ENCODE measurements around the gene MAB21L4.

Gene MAB21L4

GRCh38 chr2:240920783-240921231, 24.9 kb upstream of the MAB21L4 start:
- no peak for DNase-seq (ENCODE audit: extremely low spot score)
- POLR2A ChIA-PET = no interaction called here
- no peak for TF ChIP-seq CTCF (IDR thresholded peaks at IDR 0.05; ENCODE audit: control extremely low read depth, extremely low read depth, low read depth, missing control alignments)
- CTCF ChIA-PET = interaction anchor here (0.6 to 1.0 kb wide), 2 partner anchors 9 to 566 kb away, joined by 3 read pairs; no protein-coding TSS in a partner anchor

- DNase-seq (ENCODE audit: extremely low spot score) = no peak
- POLR2A ChIA-PET = no interaction called here
- CTCF ChIA-PET = interaction anchor here (0.6 kb wide), 1 partner anchor 566 kb away, joined by 3 read pairs; no protein-coding TSS in a partner anchor
- TF ChIP-seq CTCF (IDR thresholded peaks at IDR 0.05; ENCODE audit: control extremely low read depth, extremely low read depth, low read depth, missing control alignments) = no peak
These were observed 24.1 kb upstream of the MAB21L4 start for GRCh38 chr2:240919786-240920782.

GRCh38 chr2:240919161-240919781, 23.3 kb upstream of the MAB21L4 start:
- no peak for DNase-seq (ENCODE audit: extremely low spot score)
- no peak for TF ChIP-seq CTCF (IDR thresholded peaks at IDR 0.05; ENCODE audit: control extremely low read depth, extremely low read depth, low read depth, missing control alignments)
- ChIA-PET CTCF (no interaction called here), POLR2A (no interaction called here)

- ChIA-PET CTCF (no interaction called here), POLR2A (no interaction called here)
- DNase-seq (ENCODE audit: extremely low spot score) = no peak
- TF ChIP-seq CTCF (IDR thresholded peaks at IDR 0.05; ENCODE audit: control extremely low read depth, extremely low read depth, low read depth, missing control alignments) = no peak
These were observed 22.5 kb upstream of the MAB21L4 start for GRCh38 chr2:240918258-240919091.

- no peak for DNase-seq (ENCODE audit: extremely low spot score)
- POLR2A ChIA-PET = no interaction called here
- CTCF ChIA-PET = interaction anchor here (1.0 kb wide), 1 partner anchor 404 kb away, joined by 3 read pairs; no protein-coding TSS in a partner anchor
These were observed 21.8 kb upstream of the MAB21L4 start for GRCh38 chr2:240917684-240918257.

More at GRCh38 chr2:240917684-240918257, 21.8 kb upstream of the MAB21L4 start:
- no peak for TF ChIP-seq CTCF (IDR thresholded peaks at IDR 0.05; ENCODE audit: control extremely low read depth, extremely low read depth, low read depth, missing control alignments)

Data from GM10248 (cell line).